B cell (primary cell): ENCODE results near the gene ZNF407. TPM values are rescaled to one million over a fixed set of nuclear protein-coding genes. Genes with fewer than 3 reads are reported as not detected.

Experiments
- ATAC-seq: fragments of 200-7000 bp; cut with Tn5 transposase; one replicate; pipeline ENCODE4 v1.10.0; 2021; ENCODE audit warnings: low read depth, mild to moderate bottlenecking, moderate number of reproducible peaks, moderate library complexity
- CTCF ChIA-PET: fragments of 350-600 bp; sonication (Branson Sonifier 250); formaldehyde crosslinking; loops from one replicate; lab custom pipeline; 2021; ENCODE audit warnings: antibody characterized with exemption, inconsistent platforms; lab: Charles Lee
- POLR2A ChIA-PET: fragments of 350-600 bp; sonication (Branson Sonifier 250); formaldehyde crosslinking; loops from one replicate; lab custom pipeline; 2021; ENCODE audit warnings: antibody characterized with exemption; lab: Charles Lee
- DNase-seq: peaks from one replicate; pipeline ENCODE4 v3.0.0; 2013
- H2AFZ ChIP-seq: 2 replicates; pipeline ENCODE4 v1.6.1; 2012; ENCODE audit warnings: mild to moderate bottlenecking, low read depth, low read length; ENCODE audit not compliant: insufficient read depth, poor library complexity, severe bottlenecking
- H3K27ac ChIP-seq, 2 donors: 1 replicate in 1 of 2; 2 replicates in 1 of 2; pipeline ENCODE4 v1.5.1; 2012 to 2013; ENCODE audit warnings: low read length in 2 of 2, mild to moderate bottlenecking in 2 of 2, moderate library complexity in 1 of 2
- H3K27me3 ChIP-seq, 4 experiments: fragments of 200-600 bp in 1 of 4; sonication (generic) in 1 of 4; replicated peaks in 1 of 4; 1 replicate in 2 of 4; 2 replicates in 2 of 4; pipeline versions ENCODE4 v1.6.1 to v1.7.0; 2013 to 2016; ENCODE audit warnings: low read length in 3 of 4, mild to moderate bottlenecking in 2 of 4, mixed read lengths in 1 of 4, moderate library complexity in 1 of 4; ENCODE audit not compliant: insufficient read depth in 4 of 4, control insufficient read depth in 3 of 4; ENCODE audit errors: control extremely low read depth in 1 of 4
- H3K36me3 ChIP-seq, 2 experiments: replicated peaks in 1 of 2; 1 replicate in 1 of 2; 2 replicates in 1 of 2; pipeline versions ENCODE4 v1.6.1 to v1.7.1; 2013; ENCODE audit warnings: low read length in 1 of 2; ENCODE audit not compliant: insufficient read depth in 2 of 2, control insufficient read depth in 1 of 2; ENCODE audit errors: control extremely low read depth in 1 of 2, extremely low read depth in 1 of 2
- H3K4me1 ChIP-seq, 2 donors: fragments of 200-600 bp in 1 of 2; sonication (generic) in 1 of 2; 1 replicate in 1 of 2; 2 replicates in 1 of 2; pipeline versions ENCODE4 v1.5.1 to v1.6.1; 2013 to 2017; ENCODE audit warnings: low read length in 2 of 2; ENCODE audit not compliant: control insufficient read depth in 2 of 2, insufficient read depth in 2 of 2
- H3K4me2 ChIP-seq: replicated peaks from 2 replicates; pipeline ENCODE3; 2012; ENCODE audit warnings: mild to moderate bottlenecking, low read depth, low read length; ENCODE audit not compliant: poor library complexity, severe bottlenecking
- H3K4me3 ChIP-seq, 5 experiments: fragments of 200-600 bp in 1 of 5; sonication (generic) in 1 of 5; 1 replicate in 3 of 5; 2 replicates in 2 of 5; pipeline versions ENCODE4 v1.5.1 to v1.7.0; 2011 to 2016; ENCODE audit warnings: low read length in 4 of 5, mild to moderate bottlenecking in 4 of 5, low read depth in 2 of 5, control low read depth in 1 of 5, moderate library complexity in 1 of 5; ENCODE audit not compliant: insufficient read depth in 1 of 5; ENCODE audit errors: control extremely low read depth in 1 of 5, extremely low read depth in 1 of 5
- H3K79me2 ChIP-seq: fragments of 200-600 bp; sonication (generic); one replicate; pipeline ENCODE4 v1.6.0; 2016; ENCODE audit warnings: low read length; ENCODE audit not compliant: control insufficient read depth, insufficient read depth
- H3K9ac ChIP-seq: fragments of 200-600 bp; sonication (generic); 2 replicates; pipeline ENCODE4 v1.6.1; 2017; ENCODE audit warnings: mild to moderate bottlenecking, low read length, moderate library complexity
- H3K9me3 ChIP-seq, 3 donors: one replicate each; pipeline versions ENCODE4 v1.6.1 to v1.7.1; 2013; ENCODE audit warnings: low read length in 2 of 3; ENCODE audit not compliant: control insufficient read depth in 2 of 3, insufficient read depth in 1 of 3; ENCODE audit errors: control extremely low read depth in 1 of 3
- H4K20me1 ChIP-seq: 2 replicates; pipeline ENCODE4 v1.6.0; 2012; ENCODE audit warnings: mild to moderate bottlenecking, low read length; ENCODE audit not compliant: insufficient read depth, control insufficient read depth, poor library complexity, severe bottlenecking
- H3K27ac Mint-ChIP-seq: one replicate; pipeline ENCODE4 v1.8.0; 2021; ENCODE audit warnings: mixed read lengths
- H3K27me3 Mint-ChIP-seq: one replicate; pipeline ENCODE4 v1.8.0; 2021; ENCODE audit warnings: mixed read lengths
- H3K4me1 Mint-ChIP-seq: one replicate; pipeline ENCODE4 v1.8.0; 2021; ENCODE audit warnings: mixed read lengths
- H3K4me3 Mint-ChIP-seq: one replicate; pipeline ENCODE4 v1.8.0; 2021; ENCODE audit warnings: mixed read lengths
- H3K9me3 Mint-ChIP-seq: one replicate; pipeline ENCODE4 v1.8.0; 2022; ENCODE audit warnings: mixed read lengths; ENCODE audit not compliant: insufficient read depth
- EZH2 ChIP-seq: IDR thresholded peaks from 2 replicates; pipeline ENCODE4 v1.6.1; 2012; ENCODE audit warnings: borderline replicate concordance, low read depth, mild to moderate bottlenecking, moderate library complexity, low read length; ENCODE audit not compliant: insufficient read depth, poor library complexity, severe bottlenecking
- WGBS: methylation state at CpG from one replicate; pipeline ENCODE4 v1.1.5; 2013; ENCODE audit warnings: missing lambda C conversion rate; ENCODE audit not compliant: insufficient coverage; 5-methylcytosine and 5-hydroxymethylcytosine counted together
- intact Hi-C: fragments of 100-400 bp; cut with micrococcal nuclease; formaldehyde crosslinking; loops from one replicate; pipeline ENCODE4 v1.10.0; 2022
- polyA plus RNA-seq: library from polyadenylated mRNA; depleted of rRNA; stranded (reverse); fragments of >200 nt; gene quantifications from 2 replicates; pipeline ENCODE4 v1.2.3, GENCODE V29; 2012
- total RNA-seq, 2 donors: library from RNA; stranded (reverse); fragments of 120-200 nt in 1 of 2; gene quantifications; 1 replicate in 1 of 2; 2 replicates in 1 of 2; pipeline versions ENCODE4 v1.2.3 to v1.2.4, GENCODE V29; 2013 to 2022
- TF ChIP-seq, protein P1 (sequence below): fragments of 200-600 bp; IDR thresholded peaks from one replicate; pipeline ENCODE4 v1.8.0; 2022; ENCODE audit warnings: antibody characterized with exemption, mild to moderate bottlenecking

The ZNF407 gene
- total and polyA plus RNA-seq, 2 donors (not counting 1 experiment from before 2014, with no cell fraction given), result 4.5 to 37.1 TPM

- no peak for TF ChIP-seq EZH2
- TF ChIP-seq, protein P1, sequence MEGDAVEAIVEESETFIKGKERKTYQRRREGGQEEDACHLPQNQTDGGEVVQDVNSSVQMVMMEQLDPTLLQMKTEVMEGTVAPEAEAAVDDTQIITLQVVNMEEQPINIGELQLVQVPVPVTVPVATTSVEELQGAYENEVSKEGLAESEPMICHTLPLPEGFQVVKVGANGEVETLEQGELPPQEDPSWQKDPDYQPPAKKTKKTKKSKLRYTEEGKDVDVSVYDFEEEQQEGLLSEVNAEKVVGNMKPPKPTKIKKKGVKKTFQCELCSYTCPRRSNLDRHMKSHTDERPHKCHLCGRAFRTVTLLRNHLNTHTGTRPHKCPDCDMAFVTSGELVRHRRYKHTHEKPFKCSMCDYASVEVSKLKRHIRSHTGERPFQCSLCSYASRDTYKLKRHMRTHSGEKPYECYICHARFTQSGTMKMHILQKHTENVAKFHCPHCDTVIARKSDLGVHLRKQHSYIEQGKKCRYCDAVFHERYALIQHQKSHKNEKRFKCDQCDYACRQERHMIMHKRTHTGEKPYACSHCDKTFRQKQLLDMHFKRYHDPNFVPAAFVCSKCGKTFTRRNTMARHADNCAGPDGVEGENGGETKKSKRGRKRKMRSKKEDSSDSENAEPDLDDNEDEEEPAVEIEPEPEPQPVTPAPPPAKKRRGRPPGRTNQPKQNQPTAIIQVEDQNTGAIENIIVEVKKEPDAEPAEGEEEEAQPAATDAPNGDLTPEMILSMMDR, result no peak
- intact Hi-C loops, result no loop called here
- Histone ChIP-seq H3K27ac (peak overlapping the region in 1 of 2 donors; percentile 67), H3K9ac (peak overlapping the region; percentile 19), H3K4me2 (peak overlapping the region; percentile 57), H3K4me1 (peaks cover 13 to 16% of the 10 kb centered on the region in 2 donors), H3K27me3 (no peaks in the 10 kb centered on the region), H3K9me3 (no peaks in the 10 kb centered on the region), H4K20me1 (no peaks in the 10 kb centered on the region), H3K79me2 (no peaks in the 10 kb centered on the region), H3K4me3 (peak overlapping the region in 1 of 5 experiments; percentile 16), H3K36me3 (no peaks in the 10 kb centered on the region), H2AFZ (no peak overlapping the region)
- WGBS, result 72% methylated on average over 3 of the region's 9 CpGs
- Mint-ChIP-seq H3K27ac (peak overlapping the region; percentile 84), H3K9me3 (no peaks in the 10 kb centered on the region), H3K4me3 (peak overlapping the region; percentile 72), H3K4me1 (peaks cover 22% of the 10 kb centered on the region), H3K27me3 (no peaks in the 10 kb centered on the region)
- DNase-seq, result peak; percentile 21
- ATAC-seq, result peak; percentile 60
- ChIA-PET POLR2A (no interaction called here), CTCF (interaction anchor here (0.5 kb wide), 1 partner anchor 108 kb away, joined by 3 read pairs; no protein-coding TSS in a partner anchor)
Measured at GRCh38 chr18:74942319-74942910, 344.7 kb downstream of the ZNF407 start.

DNA sequence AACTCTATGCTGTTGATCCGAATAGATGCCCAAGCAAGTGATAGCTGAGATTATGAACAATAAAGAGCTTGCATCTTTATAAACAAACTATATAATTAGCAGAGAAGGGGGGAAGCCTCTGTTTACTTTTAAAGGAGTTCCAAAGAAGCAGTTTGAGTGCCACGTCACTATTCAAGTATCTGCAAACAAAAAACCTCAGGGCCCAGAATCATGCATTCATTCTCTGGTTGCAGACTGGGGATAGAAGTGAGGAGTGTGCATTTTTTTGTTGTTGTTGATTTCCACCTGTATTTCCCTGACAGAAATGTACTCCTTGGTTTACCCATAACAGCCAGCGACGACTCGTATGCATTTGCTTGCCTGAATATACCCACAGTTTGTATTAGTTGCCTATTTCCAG lies 347.0 kb downstream of the ZNF407 start:
- intact Hi-C loops, result no loop called here
- no peak for DNase-seq
- H3K27ac Mint-ChIP-seq, result no peak overlapping the region
- no peaks in the 10 kb centered on the region for H3K36me3 ChIP-seq
- H3K9me3 ChIP-seq, result no peaks in the 10 kb centered on the region
- H3K9me3 Mint-ChIP-seq, result no peaks in the 10 kb centered on the region
- no peak overlapping the region for H3K27ac ChIP-seq
- no peak overlapping the region for H3K9ac ChIP-seq
- no peak for ATAC-seq
- no peaks in the 10 kb centered on the region for H4K20me1 ChIP-seq
- POLR2A ChIA-PET, result no interaction called here
- peaks cover 13 to 16% of the 10 kb centered on the region in 2 donors for H3K4me1 ChIP-seq
- H3K4me3 ChIP-seq, result no peak overlapping the region
- H3K4me2 ChIP-seq, result no peak overlapping the region
- TF ChIP-seq, protein P1, result no peak
- no peak for TF ChIP-seq EZH2
- H3K27me3 ChIP-seq, result no peaks in the 10 kb centered on the region
- peaks cover 22% of the 10 kb centered on the region for H3K4me1 Mint-ChIP-seq
- no peak overlapping the region for H3K4me3 Mint-ChIP-seq
- no peak overlapping the region for H2AFZ ChIP-seq
- no peaks in the 10 kb centered on the region for H3K79me2 ChIP-seq
- CTCF ChIA-PET, result no interaction called here
- no peaks in the 10 kb centered on the region for H3K27me3 Mint-ChIP-seq
- no CpG with 5 or more reads among the region's 5 CpGs for WGBS
